Placental epithelial cell (primary cell): ENCODE measurements around the gene ASL. TPM values are rescaled to one million over a fixed set of nuclear protein-coding genes. Genes with fewer than 3 reads are reported as not detected.

Source experiments
- total RNA-seq: library from RNA; depleted of rRNA; stranded (reverse); fragments of >200 nt; gene quantifications from 2 replicates; pipeline ENCODE4 v1.2.3, GENCODE V29; 2012

The ASL gene
- 32.2 and 52.3 TPM in 2 replicates for total RNA-seq

DNA sequence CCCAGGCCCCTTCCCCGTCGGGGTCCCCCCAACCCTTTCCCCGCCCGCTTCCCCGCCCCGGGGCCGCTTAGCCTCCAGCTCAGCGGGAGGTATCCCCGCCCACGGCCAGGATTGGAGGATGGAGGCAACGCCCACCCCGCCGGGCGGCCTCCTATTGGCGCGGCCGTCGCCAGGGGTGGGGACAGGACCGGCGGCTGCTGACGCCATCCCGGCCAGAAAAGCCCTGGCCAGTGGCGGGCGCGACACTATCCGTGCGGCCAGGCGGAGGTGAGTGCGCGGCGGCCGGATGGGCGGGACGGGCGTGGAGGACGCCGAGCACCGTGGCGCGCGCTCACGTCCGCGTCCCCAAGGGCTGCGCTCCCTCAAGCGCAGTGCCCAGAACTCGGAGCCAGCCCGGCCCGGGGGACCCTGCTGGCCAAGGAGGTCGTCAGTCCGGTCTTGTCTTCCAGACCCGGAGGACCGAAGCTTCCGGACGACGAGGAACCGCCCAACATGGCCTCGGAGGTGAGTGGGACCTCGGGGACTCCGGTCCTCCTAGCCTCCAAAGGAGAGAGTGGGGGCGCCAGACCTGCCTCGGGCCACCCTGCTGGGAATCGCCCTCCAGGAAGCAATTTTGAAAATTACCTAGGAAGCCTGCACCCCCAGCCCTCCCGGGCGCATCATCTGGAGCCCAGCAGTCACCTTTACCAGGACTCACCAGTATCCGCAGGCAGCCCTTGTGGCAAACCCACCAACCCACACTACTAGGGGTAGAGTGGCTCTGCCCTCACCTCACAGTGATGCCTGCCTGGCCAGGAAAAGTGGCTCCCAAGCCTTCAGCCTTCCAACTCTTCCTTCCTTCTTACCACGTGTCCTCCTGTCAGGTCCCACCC is at the start of gene ASL:
TSS of gene ASL (plus strand) at position 230 of the 872 bp plus-strand sequence. CDS start at position 493, 263 bp downstream.

DNA sequence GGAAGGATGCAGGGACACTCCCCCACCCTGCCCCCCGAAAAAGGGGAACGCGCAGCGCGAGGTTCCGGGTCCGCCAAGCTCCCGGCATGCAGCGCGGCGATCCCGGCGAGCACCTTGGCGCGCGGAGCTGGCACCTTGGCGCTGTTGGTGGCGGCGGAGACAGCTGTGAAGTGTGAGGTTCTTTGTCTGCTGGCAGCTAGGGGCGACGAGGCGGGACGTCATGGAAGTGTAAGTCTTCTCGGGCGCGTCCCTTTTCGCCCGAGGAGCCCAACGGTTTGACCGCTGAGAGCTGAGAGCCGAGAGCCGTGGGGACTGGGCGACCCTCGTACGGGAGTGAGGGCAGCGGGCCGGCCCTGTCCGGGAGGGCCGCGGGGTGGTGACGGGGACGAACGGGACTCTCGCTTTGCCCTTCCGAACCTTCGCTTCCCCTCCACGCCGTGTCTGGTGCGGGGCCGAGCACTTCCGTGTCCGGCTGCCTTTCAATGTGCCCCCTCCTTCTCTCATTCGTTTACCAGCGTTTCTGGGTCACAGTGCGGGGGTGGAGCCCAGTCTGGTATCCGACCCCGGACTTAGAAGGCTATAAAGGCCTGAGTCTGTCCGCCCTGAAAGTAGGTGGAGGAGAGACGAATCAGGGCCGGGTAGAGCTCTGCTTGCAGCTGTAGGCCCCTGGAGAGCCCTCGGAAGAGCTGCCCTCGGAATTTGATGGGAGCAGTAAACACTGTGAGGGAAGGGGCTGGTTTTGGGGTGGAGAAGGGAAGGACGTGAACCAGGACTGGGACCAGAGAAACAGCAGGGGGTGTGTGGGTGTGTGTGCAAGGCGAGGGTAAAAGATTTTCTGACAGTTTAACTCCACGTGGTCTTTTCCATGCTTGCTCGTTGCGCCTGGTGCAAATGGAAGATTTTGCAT is 39.4 kb downstream of the ASL start, which contains the start of gene CRCP:
TSS of gene CRCP (plus strand) at position 105 of the 907 bp plus-strand sequence. CDS start at position 221, 116 bp downstream.

Other genes starting within 250 kb of the ASL start
- gene VKORC1L1, start 202.7 kb upstream of the ASL start, total RNA-seq = 11.8 and 12.9 TPM in 2 replicates
- gene GUSB, start 93.6 kb upstream of the ASL start, total RNA-seq = 21.1 and 28.3 TPM in 2 replicates
- gene CRCP, start 39.0 kb downstream of the ASL start, total RNA-seq = 30.6 and 38.1 TPM in 2 replicates
- 6.8 and 15.7 TPM in 2 replicates for gene TPST1, start 129.5 kb downstream of the ASL start, total RNA-seq